Panc1 (cell line): ENCODE results near the gene DGLUCY.

Experiments used
- POLR2AphosphoS5 ChIP-seq: IDR thresholded peaks from 2 replicates; pipeline ENCODE4 v1.6.1; 2012; ENCODE audit warnings: mild to moderate bottlenecking, low read depth, low read length, moderate library complexity
- TF ChIP-seq, protein P1 (sequence below): fragments of 450-650 bp; IDR thresholded peaks from 2 replicates; pipeline ENCODE4 v1.5.1; 2017; ENCODE audit warnings: mild to moderate bottlenecking

DNA sequence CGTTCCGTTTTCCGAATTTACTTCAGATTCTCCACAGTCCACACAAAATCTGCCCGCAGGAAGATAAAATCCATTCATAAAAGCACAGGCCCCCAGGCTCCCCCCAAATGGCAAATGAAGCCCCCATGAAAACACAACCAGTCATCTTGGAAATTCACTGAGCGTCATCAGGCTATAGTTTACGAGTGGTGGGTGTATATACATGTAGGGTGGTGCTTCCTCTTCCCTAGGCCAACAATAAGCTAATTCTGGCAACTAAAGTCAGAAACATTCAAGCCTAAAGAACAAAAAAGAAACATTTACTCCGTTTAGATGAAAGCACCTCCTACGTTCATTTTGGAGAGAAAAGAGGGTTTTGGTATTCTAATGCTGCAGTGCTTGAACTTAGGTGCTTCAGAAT is 124.8 kb downstream of the DGLUCY start:
- TF ChIP-seq, protein P1, sequence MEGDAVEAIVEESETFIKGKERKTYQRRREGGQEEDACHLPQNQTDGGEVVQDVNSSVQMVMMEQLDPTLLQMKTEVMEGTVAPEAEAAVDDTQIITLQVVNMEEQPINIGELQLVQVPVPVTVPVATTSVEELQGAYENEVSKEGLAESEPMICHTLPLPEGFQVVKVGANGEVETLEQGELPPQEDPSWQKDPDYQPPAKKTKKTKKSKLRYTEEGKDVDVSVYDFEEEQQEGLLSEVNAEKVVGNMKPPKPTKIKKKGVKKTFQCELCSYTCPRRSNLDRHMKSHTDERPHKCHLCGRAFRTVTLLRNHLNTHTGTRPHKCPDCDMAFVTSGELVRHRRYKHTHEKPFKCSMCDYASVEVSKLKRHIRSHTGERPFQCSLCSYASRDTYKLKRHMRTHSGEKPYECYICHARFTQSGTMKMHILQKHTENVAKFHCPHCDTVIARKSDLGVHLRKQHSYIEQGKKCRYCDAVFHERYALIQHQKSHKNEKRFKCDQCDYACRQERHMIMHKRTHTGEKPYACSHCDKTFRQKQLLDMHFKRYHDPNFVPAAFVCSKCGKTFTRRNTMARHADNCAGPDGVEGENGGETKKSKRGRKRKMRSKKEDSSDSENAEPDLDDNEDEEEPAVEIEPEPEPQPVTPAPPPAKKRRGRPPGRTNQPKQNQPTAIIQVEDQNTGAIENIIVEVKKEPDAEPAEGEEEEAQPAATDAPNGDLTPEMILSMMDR = no peak
- TF ChIP-seq POLR2AphosphoS5 = no peak
